H1 (cell line): ENCODE measurements around the gene TSPAN2. TPM values are rescaled to one million over a fixed set of nuclear protein-coding genes. Genes with fewer than 3 reads are reported as not detected.

ENCODE experiments used
- BACH1 ChIP-seq: IDR thresholded peaks from 2 replicates; pipeline ENCODE4 v1.6.1; 2012; ENCODE audit warnings: low read length, improper control_type of control experiment
- YY1 ChIP-seq: IDR thresholded peaks from 2 replicates; pipeline ENCODE4 v1.6.1; 2011; ENCODE audit warnings: low read depth, mild to moderate bottlenecking, low read length
- polyA plus RNA-seq, 7 experiments: library from polyadenylated mRNA; depleted of rRNA in 3 of 7; stranded (reverse) in 5 of 7; unstranded in 2 of 7; fragments of >200 nt in 5 of 7; fragments of 200-250 nt in 2 of 7; gene quantifications; 1 replicate in 5 of 7; 2 replicates in 1 of 7; 4 replicates in 1 of 7; pipeline versions ENCODE4 v1.2.1 to v1.2.3, GENCODE V29; 2011 to 2013; ENCODE audit warnings: missing spikeins in 2 of 7, mixed read lengths in 2 of 7
- total RNA-seq: library from RNA; stranded (reverse); fragmentation: NEBNext Ultra II Directional; extraction: Animal tissue kit (Norgen Biotek cat#: 25700); gene quantifications from 2 replicates; pipeline ENCODE4 v1.2.1, GENCODE V29; 2021
- TF ChIP-seq, protein P1 (sequence below): IDR thresholded peaks from 2 replicates; pipeline ENCODE4 v1.6.1; 2012; ENCODE audit warnings: low read length, inconsistent platforms

TSPAN2 gene
- total and polyA plus RNA-seq, 2 of the 8 experiments (the other 6 are each of a cell fraction or from before 2014, with no cell fraction given): 7.4 to 14.2 TPM

DNA sequence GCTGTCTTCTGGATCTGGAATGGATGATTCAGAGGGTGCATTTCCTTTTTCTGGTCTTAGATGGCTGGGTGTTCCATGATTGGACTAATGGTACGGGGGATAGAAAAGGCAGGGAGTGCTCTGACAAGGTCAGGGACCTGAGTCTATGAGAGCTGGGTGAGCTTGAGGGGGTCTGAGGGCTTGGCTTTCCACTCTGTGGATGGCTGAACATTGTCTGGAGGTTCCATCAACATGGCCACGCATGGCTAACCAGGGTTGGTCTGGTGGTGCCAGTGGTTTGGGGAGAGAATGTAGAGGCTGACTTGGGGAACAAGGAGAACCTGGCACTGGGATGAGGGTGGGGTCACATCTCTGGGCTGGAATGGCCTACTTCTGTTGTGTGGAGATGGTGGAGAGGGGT lies 41.5 kb upstream of the TSPAN2 start (continued):
- TF ChIP-seq, protein P1, sequence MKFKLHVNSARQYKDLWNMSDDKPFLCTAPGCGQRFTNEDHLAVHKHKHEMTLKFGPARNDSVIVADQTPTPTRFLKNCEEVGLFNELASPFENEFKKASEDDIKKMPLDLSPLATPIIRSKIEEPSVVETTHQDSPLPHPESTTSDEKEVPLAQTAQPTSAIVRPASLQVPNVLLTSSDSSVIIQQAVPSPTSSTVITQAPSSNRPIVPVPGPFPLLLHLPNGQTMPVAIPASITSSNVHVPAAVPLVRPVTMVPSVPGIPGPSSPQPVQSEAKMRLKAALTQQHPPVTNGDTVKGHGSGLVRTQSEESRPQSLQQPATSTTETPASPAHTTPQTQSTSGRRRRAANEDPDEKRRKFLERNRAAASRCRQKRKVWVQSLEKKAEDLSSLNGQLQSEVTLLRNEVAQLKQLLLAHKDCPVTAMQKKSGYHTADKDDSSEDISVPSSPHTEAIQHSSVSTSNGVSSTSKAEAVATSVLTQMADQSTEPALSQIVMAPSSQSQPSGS: no peak
- TF ChIP-seq YY1: no peak
- no peak for TF ChIP-seq BACH1
